ENCODE measurements around the gene TRPM2.

TRPM2 gene

DNA sequence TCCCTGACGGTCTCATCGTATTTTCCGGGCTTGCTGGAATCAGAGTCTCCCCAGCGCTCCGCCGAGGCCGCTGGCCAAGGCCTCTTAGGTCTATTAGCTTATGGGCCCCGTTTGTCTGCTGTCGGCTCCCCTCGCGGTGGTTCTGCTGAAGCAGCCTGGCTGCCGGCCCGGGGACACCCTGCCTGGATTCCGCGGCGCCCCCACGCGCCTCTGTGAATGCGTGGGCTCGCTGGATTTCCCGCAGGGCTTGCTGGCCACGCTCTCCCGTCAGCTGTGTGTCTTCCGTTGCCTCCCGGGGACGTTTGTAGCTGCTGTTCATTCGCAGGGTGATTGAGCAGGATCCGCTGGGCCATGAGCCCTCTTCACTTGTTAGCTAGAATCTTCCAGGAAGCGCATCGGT lies 110.3 kb downstream of the TRPM2 start:
- TF ChIP-seq ZFX (IDR thresholded peaks at IDR 0.05) = no peak
- TF ChIP-seq, protein P1, sequence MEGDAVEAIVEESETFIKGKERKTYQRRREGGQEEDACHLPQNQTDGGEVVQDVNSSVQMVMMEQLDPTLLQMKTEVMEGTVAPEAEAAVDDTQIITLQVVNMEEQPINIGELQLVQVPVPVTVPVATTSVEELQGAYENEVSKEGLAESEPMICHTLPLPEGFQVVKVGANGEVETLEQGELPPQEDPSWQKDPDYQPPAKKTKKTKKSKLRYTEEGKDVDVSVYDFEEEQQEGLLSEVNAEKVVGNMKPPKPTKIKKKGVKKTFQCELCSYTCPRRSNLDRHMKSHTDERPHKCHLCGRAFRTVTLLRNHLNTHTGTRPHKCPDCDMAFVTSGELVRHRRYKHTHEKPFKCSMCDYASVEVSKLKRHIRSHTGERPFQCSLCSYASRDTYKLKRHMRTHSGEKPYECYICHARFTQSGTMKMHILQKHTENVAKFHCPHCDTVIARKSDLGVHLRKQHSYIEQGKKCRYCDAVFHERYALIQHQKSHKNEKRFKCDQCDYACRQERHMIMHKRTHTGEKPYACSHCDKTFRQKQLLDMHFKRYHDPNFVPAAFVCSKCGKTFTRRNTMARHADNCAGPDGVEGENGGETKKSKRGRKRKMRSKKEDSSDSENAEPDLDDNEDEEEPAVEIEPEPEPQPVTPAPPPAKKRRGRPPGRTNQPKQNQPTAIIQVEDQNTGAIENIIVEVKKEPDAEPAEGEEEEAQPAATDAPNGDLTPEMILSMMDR (conservative IDR thresholded peaks at IDR 0.05) = no peak
- H3K27ac ChIP-seq = no peak overlapping the region

DNA sequence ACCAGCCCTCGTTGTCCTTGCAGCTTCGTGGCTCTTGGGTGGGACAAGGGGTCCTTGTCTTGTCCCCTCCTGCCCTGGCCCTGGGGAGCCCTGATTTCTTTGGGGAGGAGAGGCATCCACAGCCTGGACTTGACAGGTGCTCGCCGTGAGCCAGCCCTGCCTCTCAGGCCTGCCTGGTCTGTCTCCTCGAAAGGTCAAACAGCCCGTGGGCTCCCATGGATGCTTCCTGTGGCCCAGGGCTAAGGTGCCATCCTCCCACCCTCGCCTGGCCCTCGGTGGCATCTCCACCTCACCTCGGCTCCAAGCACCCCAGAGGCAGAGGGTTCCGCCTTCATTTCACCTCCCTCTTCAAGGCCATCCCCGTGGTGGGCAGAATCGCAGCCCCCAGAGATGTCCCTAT lies 110.9 kb downstream of the TRPM2 start:
- H3K27ac ChIP-seq = no peak overlapping the region
- no peak for TF ChIP-seq ZFX (IDR thresholded peaks at IDR 0.05)
- TF ChIP-seq, protein P1 (conservative IDR thresholded peaks at IDR 0.05) = no peak

DNA sequence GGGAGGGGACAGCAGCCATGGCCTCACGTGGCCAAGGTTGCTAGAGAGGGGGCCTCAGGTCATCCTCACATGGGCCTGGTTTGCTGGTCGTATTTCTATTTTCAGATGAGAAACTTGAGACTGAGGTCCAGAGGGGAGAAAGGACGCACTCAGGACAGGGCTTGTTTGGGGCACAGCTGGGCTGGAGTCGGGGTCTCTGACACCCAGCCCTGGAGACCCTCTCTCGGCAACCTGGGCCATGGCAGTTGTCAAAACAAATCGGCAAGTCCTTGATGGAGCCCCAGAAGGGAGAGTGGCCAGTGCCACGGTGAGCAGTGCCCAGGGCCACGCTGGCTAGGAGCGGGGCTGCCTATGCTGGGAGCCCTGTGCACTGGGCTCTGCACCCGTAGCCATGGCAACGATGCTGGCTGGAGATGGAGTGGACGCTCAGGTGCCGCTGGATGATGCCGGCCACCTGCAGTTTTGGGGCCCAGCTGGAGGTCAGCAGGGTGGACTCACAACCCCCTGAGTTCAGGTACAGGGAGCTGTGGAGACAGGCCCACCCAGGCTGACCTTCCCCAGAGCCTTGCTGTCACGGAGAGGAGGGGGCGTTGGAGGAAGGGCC lies 113.0 kb downstream of the TRPM2 start:
- no peak overlapping the region for H3K27ac ChIP-seq
- no peak for TF ChIP-seq ZFX (IDR thresholded peaks at IDR 0.05)
- TF ChIP-seq, protein P1 (conservative IDR thresholded peaks at IDR 0.05) = no peak

DNA sequence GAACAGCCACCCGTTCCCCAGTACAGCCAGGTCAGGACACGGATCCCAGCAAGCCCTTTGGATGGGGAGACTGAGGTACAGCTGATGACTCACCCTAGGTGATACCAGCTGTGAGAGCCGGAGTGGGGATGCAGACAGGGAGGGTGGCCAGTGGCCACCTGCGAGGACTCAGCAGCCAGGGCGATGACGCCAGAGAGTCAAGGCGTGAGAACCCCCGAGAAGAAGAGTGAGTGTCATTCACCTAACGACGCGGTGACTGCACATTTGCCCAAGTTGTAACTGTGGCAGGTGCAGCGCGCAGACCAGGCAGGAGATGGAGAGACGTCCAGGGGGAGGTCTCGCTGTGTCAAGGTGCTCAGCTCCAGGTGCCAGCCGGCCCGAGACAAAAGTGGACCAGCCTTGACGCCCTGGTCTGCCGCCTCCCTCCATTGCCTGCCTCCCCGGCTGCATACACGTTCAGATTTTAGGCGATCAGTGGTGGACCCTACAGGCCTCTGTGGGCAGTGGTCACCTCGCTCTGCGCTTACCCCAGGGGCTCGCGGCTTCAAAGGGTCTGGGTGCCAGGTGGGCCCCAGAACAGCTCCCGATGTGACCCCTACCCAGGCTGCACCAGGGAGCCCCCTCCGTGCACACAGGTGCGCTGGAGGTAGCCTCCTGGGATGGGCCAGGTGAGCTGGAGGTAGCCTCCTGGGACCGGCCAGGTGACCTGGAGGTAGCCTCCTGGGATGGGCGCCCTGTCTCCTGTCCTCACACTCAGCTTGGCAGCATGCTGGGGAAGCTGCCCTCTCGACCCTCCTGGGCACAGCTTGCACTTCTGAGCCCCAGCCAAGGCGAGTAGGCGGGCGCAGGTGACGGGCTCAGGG lies 113.8 kb downstream of the TRPM2 start:
- no peak for TF ChIP-seq ZFX (IDR thresholded peaks at IDR 0.05)
- TF ChIP-seq, protein P1 (conservative IDR thresholded peaks at IDR 0.05) = no peak
- no peak overlapping the region for H3K27ac ChIP-seq

DNA sequence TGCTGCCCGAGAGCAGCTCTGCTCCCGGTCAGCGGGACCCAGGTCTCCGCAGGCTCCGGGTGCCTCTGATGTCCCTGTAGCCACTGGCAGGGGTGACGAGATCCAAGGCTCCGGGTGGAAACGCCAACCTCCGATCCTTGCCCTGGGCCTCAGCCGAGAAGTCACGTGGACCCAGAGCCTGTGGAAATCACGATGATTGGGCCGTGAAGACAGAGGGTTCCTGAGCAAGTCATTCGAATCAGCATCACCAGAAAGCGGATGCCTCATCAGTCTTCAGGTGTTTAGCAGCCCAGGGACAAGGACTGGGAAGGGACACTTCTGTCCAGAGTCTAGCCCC lies 114.4 kb downstream of the TRPM2 start:
- no peak overlapping the region for H3K27ac ChIP-seq
- TF ChIP-seq, protein P1 (conservative IDR thresholded peaks at IDR 0.05) = no peak
- TF ChIP-seq ZFX (IDR thresholded peaks at IDR 0.05) = no peak

DNA sequence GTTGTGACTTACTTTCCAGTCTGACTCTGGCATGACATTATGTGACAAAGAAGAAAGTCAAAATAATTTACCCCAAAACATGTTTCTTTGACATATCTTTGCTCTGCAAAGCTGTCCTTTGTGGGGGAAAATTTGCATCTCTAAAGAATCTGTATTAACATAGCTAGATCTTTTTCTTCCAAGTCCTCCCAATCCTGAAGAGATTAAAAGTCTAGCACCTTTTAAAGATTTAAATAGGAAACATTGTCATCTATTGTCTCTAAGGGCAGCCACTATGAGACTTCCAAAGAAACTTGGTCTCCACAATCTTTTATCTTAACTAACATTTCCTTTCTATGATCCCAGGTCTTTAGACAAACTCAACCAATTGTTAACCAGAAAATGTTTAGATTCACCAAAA lies 117.9 kb downstream of the TRPM2 start:
- TF ChIP-seq, protein P1 (conservative IDR thresholded peaks at IDR 0.05) = no peak
- no peak for TF ChIP-seq ZFX (IDR thresholded peaks at IDR 0.05)
- H3K27ac ChIP-seq = no peak overlapping the region

DNA sequence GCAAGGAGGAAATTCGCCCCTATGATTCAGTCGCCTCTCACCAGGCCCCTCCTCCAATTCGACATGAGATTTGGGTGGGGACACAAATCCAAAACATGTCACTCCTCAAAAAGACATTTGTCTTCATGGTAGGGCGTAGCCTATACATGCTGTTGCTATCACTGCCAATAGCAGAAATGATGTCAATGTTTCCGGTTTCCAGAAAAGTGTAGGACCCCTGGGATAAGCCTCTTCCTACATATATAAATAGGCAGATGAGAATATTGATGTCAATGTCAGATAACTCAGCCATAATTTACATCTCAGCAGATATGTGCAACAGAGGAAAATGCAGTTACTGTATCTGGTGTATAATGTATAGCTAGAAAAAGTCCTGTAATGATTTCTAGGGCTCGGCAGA lies 118.6 kb downstream of the TRPM2 start:
- H3K27ac ChIP-seq = no peak overlapping the region
- TF ChIP-seq, protein P1 (conservative IDR thresholded peaks at IDR 0.05) = no peak
- no peak for TF ChIP-seq ZFX (IDR thresholded peaks at IDR 0.05)

Measured in C4-2B (cell line).